Fibroblast of skin of scalp (primary cell): ENCODE measurements around the gene CCDC185.
"Not testable (repeated sequence)": the region's sequence is repeated elsewhere in the genome, so short reads cannot be mapped to it uniquely, and the experiment has no call there.

Experiments
- DNase-seq: peaks from one replicate; pipeline ENCODE4 v3.0.0-alpha.2; 2013

Gene CCDC185

GRCh38 chr1:223394706-223395105, 1.5 kb downstream of the CCDC185 start:
- DNase-seq = no peak

- not testable (repeated sequence) for DNase-seq
Observed at GRCh38 chr1:223399393-223399792, 6.2 kb downstream of the CCDC185 start.

GRCh38 chr1:223401873-223402789, 8.9 kb downstream of the CCDC185 start:
- peak; percentile 75 for DNase-seq

GRCh38 chr1:223402790-223403142, 9.6 kb downstream of the CCDC185 start:
- DNase-seq = no peak

- no peak for DNase-seq
Observed at GRCh38 chr1:223403184-223403815, 10.1 kb downstream of the CCDC185 start.

- no peak for DNase-seq
Observed at GRCh38 chr1:223405507-223405906, 12.3 kb downstream of the CCDC185 start.

GRCh38 chr1:223410036-223410435, 16.8 kb downstream of the CCDC185 start:
- no peak for DNase-seq

GRCh38 chr1:223411309-223411708, 18.1 kb downstream of the CCDC185 start:
- peak; percentile 54 for DNase-seq

GRCh38 chr1:223411710-223412109, 18.5 kb downstream of the CCDC185 start:
- no peak for DNase-seq

GRCh38 chr1:223413216-223413615, 20.0 kb downstream of the CCDC185 start:
- no peak for DNase-seq

GRCh38 chr1:223417444-223417843, 24.2 kb downstream of the CCDC185 start:
- no peak for DNase-seq

- DNase-seq = no peak
Observed at GRCh38 chr1:223417903-223418663, 24.9 kb downstream of the CCDC185 start.

GRCh38 chr1:223419115-223419514, 25.9 kb downstream of the CCDC185 start:
- DNase-seq = no peak

GRCh38 chr1:223419561-223419960, 26.3 kb downstream of the CCDC185 start:
- no peak for DNase-seq

- no peak for DNase-seq
Observed at GRCh38 chr1:223421025-223421424, 27.8 kb downstream of the CCDC185 start.

- no peak for DNase-seq
Observed at GRCh38 chr1:223421676-223422075, 28.5 kb downstream of the CCDC185 start.

- DNase-seq = no peak
Observed at GRCh38 chr1:223422911-223423310, 29.7 kb downstream of the CCDC185 start.

- DNase-seq = peak; percentile 17
Observed at GRCh38 chr1:223423641-223424233, 30.5 kb downstream of the CCDC185 start.

- DNase-seq = no peak
Observed at GRCh38 chr1:223425550-223425949, 32.3 kb downstream of the CCDC185 start.

GRCh38 chr1:223426936-223427335, 33.7 kb downstream of the CCDC185 start:
- no peak for DNase-seq

GRCh38 chr1:223429313-223429731, 36.1 kb downstream of the CCDC185 start:
- no peak for DNase-seq

- DNase-seq = no peak
Observed at GRCh38 chr1:223429821-223430220, 36.6 kb downstream of the CCDC185 start.

- DNase-seq = no peak
Observed at GRCh38 chr1:223430236-223430635, 37.0 kb downstream of the CCDC185 start.
